GM18909 (cell line): ENCODE results near the gene OR8D2.

Source experiments
- ATAC-seq: cut with Tn5 transposase; IDR thresholded peaks from one replicate; pipeline ENCODE4 v1.9.1; 2021; ENCODE audit warnings: mild to moderate bottlenecking; ENCODE audit not compliant: unreplicated experiment, poor library complexity

Gene OR8D2

GRCh38 chr11:124320097-124320496 lies at the start of gene OR8D2:
TSS of gene OR8D2 (minus strand) at chr11:124320197. CDS start at chr11:124320197, 0 bp downstream.
- ATAC-seq = no peak

- no peak for ATAC-seq
Measured at GRCh38 chr11:124359566-124359965, 39.6 kb upstream of the OR8D2 start.

- ATAC-seq = no peak
Measured at GRCh38 chr11:124346311-124346955, 26.4 kb upstream of the OR8D2 start.

- no peak for ATAC-seq
Measured at GRCh38 chr11:124344346-124344745, 24.3 kb upstream of the OR8D2 start.

GRCh38 chr11:124340142-124340447 lies 20.1 kb upstream of the OR8D2 start:
- no peak for ATAC-seq

GRCh38 chr11:124339396-124340141 lies 19.6 kb upstream of the OR8D2 start:
- no peak for ATAC-seq

- no peak for ATAC-seq
Measured at GRCh38 chr11:124331873-124332272, 11.9 kb upstream of the OR8D2 start.

GRCh38 chr11:124329787-124330478 lies 9.9 kb upstream of the OR8D2 start:
- ATAC-seq = peak; percentile 97

GRCh38 chr11:124327775-124328174 lies 7.8 kb upstream of the OR8D2 start:
- no peak for ATAC-seq

GRCh38 chr11:124322356-124322755 lies 2.4 kb upstream of the OR8D2 start:
- no peak for ATAC-seq

GRCh38 chr11:124315052-124315451 lies 4.9 kb downstream of the OR8D2 start:
- no peak for ATAC-seq

GRCh38 chr11:124313849-124314248 lies 6.1 kb downstream of the OR8D2 start, which contains the start of gene OR8D1:
TSS of gene OR8D1 (minus strand) at chr11:124313949. CDS start at chr11:124310766, 3,183 bp downstream.
- ATAC-seq = no peak

- no peak for ATAC-seq
Measured at GRCh38 chr11:124313131-124313530, 6.9 kb downstream of the OR8D2 start.

- ATAC-seq = no peak
Measured at GRCh38 chr11:124311670-124312069, 8.3 kb downstream of the OR8D2 start.

- ATAC-seq = no peak
Measured at GRCh38 chr11:124311269-124311668, 8.7 kb downstream of the OR8D2 start.

- no peak for ATAC-seq
Measured at GRCh38 chr11:124310721-124311120, 9.3 kb downstream of the OR8D2 start.

GRCh38 chr11:124307093-124307492 lies 12.9 kb downstream of the OR8D2 start:
- no peak for ATAC-seq

GRCh38 chr11:124302347-124303125 lies 17.5 kb downstream of the OR8D2 start:
- ATAC-seq = no peak

GRCh38 chr11:124301548-124301947 lies 18.4 kb downstream of the OR8D2 start:
- ATAC-seq = no peak

- ATAC-seq = no peak
Measured at GRCh38 chr11:124297921-124298320, 22.1 kb downstream of the OR8D2 start.

GRCh38 chr11:124296016-124296415 lies 24.0 kb downstream of the OR8D2 start:
- ATAC-seq = no peak
